ENCODE data around the gene ANTXR2. TPM values are rescaled to one million over a fixed set of nuclear protein-coding genes. Genes with fewer than 3 reads are reported as not detected.

The ANTXR2 gene
- total RNA-seq, 1 experiment from 2014 or later: not detected

DNA sequence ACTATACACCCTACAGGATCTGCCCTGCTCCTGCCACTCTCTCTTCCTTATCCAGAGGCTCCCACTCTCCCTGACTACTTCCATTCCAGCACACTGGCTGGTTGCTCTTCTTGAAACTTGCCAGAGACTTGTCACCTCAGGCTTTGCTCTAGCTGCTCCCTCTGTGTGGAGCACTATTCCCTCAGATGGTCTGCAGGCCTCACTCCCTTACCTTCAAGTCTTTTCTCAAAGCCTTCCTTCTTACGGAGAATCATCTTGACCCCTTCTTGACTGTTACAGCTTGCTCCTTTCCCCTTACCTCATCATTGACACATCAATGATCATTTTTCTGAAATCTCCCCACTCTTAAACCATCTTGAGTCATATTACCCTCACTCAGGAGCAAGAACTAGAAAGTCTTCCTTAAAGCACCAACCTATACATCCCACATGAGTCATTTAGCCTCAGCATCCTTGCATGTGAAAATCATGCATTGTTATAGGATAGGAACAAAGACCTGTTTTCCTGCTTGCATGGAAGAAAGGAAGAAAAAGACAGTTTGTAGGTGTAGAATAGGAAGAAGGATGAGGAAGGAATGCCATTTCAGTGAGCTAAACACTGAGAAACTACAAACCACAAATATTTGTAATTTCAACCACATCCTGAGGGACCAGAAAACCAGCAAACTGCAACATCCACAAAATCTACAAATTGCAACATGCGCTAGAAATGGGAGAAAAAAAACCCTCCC lies 55.7 kb downstream of the ANTXR2 start:
- Histone ChIP-seq H3K4me1 (ENCODE audit: low read length) (no peaks in the 10 kb centered on the region), H3K9ac (ENCODE audit: low read length) (no peak overlapping the region), H3K4me3 (ENCODE audit: low read length) (no peak overlapping the region), H4K20me1 (ENCODE audit: insufficient read depth, low read depth, low read length) (no peaks in the 10 kb centered on the region), H3K79me2 (ENCODE audit: low read length) (no peaks in the 10 kb centered on the region), H3K27me3 (ENCODE audit: low read length) (no peaks in the 10 kb centered on the region), H3K36me3 (ENCODE audit: insufficient read depth, low read length) (no peaks in the 10 kb centered on the region), H3K4me2 (ENCODE audit: low read depth, low read length, poor library complexity, severe bottlenecking) (no peak overlapping the region), H3K9me3 (ENCODE audit: low read length) (no peaks in the 10 kb centered on the region), H3K27ac (ENCODE audit: low read length) (no peak overlapping the region), H3K9me2 (replicated peaks; ENCODE audit: insufficient read depth, low read length) (no peaks in the 10 kb centered on the region), H2AFZ (ENCODE audit: low read length) (no peak overlapping the region)
- no peak for DNase-seq

DNA sequence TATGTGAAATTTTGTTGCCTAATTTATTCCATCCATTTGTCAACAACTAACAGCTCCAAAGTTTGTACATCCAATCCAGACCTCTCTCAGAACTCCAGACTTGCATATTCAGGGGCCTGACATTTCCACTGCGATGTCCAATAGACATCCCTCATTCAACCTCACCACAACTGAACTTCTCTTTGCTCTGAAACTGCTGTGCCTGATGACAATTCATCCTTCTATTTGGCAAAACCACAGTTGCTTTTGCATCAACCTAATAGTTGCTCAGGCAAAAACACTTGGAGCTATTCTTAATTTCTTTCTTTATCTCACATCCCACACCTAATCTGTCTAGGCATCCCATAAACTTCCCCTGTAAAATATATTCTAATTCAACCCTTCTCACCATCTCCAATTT lies 56.5 kb downstream of the ANTXR2 start:
- Histone ChIP-seq H3K9me2 (replicated peaks; ENCODE audit: insufficient read depth, low read length) (no peaks in the 10 kb centered on the region), H3K4me1 (ENCODE audit: low read length) (no peaks in the 10 kb centered on the region), H3K9ac (ENCODE audit: low read length) (no peak overlapping the region), H3K27ac (ENCODE audit: low read length) (no peak overlapping the region), H3K4me2 (ENCODE audit: low read depth, low read length, poor library complexity, severe bottlenecking) (no peak overlapping the region), H3K9me3 (ENCODE audit: low read length) (no peaks in the 10 kb centered on the region), H3K27me3 (ENCODE audit: low read length) (no peaks in the 10 kb centered on the region), H2AFZ (ENCODE audit: low read length) (no peak overlapping the region), H3K4me3 (ENCODE audit: low read length) (no peak overlapping the region), H3K36me3 (ENCODE audit: insufficient read depth, low read length) (no peaks in the 10 kb centered on the region), H4K20me1 (ENCODE audit: insufficient read depth, low read depth, low read length) (no peaks in the 10 kb centered on the region), H3K79me2 (ENCODE audit: low read length) (no peaks in the 10 kb centered on the region)
- DNase-seq: no peak

DNA sequence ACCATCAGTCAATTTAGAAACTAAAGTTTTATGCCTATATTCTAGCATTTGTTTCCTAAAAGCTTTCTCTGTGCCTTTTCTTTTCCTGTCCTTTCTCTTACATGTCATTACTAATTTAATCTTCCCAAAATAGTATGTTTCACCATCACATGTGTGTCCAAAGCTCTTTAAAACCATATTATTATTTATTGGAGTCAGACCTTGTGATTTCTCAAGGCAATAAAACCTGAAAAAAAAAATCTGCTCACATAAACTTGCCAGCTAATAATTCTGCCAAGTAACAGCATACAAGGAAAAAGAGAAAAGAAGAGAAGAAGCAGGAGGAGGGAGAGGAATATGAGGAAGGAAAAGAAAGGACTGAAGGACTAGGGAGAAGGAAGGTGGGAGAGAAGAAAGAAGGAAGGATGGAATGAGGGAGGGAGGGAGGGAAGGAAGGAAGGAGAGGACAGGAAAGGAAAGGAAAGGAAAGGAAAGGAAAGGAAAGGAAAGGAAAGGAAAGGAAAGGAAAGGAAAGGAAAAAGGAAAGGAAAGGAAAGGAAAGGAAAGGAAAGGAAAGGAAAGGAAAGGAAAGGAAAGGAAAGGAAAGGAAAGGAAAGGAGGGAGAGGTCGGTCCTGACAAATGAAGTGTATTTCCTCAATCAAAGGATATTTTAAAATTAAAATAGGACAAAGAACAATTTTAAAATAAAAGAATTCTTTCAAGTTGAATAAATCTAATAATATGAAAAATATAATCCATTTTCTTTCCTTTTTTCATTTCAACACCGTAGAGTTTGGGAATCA lies 57.4 kb downstream of the ANTXR2 start:
- no peaks in the 10 kb centered on the region for H3K79me2 ChIP-seq (ENCODE audit: low read length)
- no peak overlapping the region for H3K27ac ChIP-seq (ENCODE audit: low read length)
- no peak overlapping the region for H2AFZ ChIP-seq (ENCODE audit: low read length)
- H3K4me3 ChIP-seq (ENCODE audit: low read length): no peak overlapping the region
- no peaks in the 10 kb centered on the region for H3K9me3 ChIP-seq (ENCODE audit: low read length)
- H3K9me2 ChIP-seq (replicated peaks; ENCODE audit: insufficient read depth, low read length): no peaks in the 10 kb centered on the region
- H3K27me3 ChIP-seq (ENCODE audit: low read length): no peaks in the 10 kb centered on the region
- H4K20me1 ChIP-seq (ENCODE audit: insufficient read depth, low read depth, low read length): no peaks in the 10 kb centered on the region
- H3K4me1 ChIP-seq (ENCODE audit: low read length): no peaks in the 10 kb centered on the region
- no peak overlapping the region for H3K9ac ChIP-seq (ENCODE audit: low read length)
- H3K4me2 ChIP-seq (ENCODE audit: low read depth, low read length, poor library complexity, severe bottlenecking): no peak overlapping the region
- no peaks in the 10 kb centered on the region for H3K36me3 ChIP-seq (ENCODE audit: insufficient read depth, low read length)
- DNase-seq: no peak

DNA sequence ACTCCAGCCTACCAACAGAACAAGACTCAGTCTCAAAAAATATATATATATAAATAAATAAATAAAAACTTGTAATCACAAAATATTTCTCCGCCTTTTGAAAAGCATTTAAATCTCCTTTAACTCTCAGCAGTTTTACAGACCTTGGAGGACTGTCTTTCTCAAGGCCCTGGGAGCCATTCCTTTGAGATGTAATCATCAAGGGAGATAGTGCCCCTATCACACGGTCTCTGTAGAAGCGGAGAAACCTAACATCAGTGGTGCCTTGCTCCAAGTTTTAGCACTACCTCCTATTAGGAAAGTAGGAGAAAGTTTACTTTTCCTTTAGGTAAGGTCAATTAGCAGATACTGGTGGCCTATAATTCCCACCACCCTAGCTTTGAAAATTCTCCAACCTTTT lies 58.5 kb downstream of the ANTXR2 start:
- Histone ChIP-seq H3K4me2 (ENCODE audit: low read depth, low read length, poor library complexity, severe bottlenecking) (no peak overlapping the region), H3K9me3 (ENCODE audit: low read length) (no peaks in the 10 kb centered on the region), H2AFZ (ENCODE audit: low read length) (no peak overlapping the region), H3K79me2 (ENCODE audit: low read length) (no peaks in the 10 kb centered on the region), H3K27ac (ENCODE audit: low read length) (no peak overlapping the region), H4K20me1 (ENCODE audit: insufficient read depth, low read depth, low read length) (no peaks in the 10 kb centered on the region), H3K27me3 (ENCODE audit: low read length) (no peaks in the 10 kb centered on the region), H3K36me3 (ENCODE audit: insufficient read depth, low read length) (no peaks in the 10 kb centered on the region), H3K9ac (ENCODE audit: low read length) (no peak overlapping the region), H3K4me1 (ENCODE audit: low read length) (no peaks in the 10 kb centered on the region), H3K9me2 (replicated peaks; ENCODE audit: insufficient read depth, low read length) (no peaks in the 10 kb centered on the region), H3K4me3 (ENCODE audit: low read length) (no peak overlapping the region)
- no peak for DNase-seq

DNA sequence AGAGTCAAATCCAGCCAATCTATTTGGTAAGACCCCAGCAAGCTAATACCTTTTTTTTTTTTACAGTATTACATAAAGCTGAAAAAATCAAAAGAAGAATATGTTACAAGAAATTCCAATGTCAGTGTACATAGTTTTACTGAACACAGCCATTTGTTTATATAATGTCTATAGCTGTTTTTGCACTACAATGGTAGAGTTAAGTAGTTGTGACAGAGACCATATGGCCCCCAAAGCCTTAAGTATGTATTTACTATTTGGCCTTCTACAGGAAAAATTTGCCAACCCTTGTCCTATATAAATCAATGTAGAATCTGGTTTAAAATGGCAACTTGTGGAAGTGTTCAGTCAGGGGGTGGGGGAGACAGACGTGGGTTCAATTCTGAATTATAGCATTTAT lies 60.7 kb downstream of the ANTXR2 start:
- H3K79me2 ChIP-seq (ENCODE audit: low read length): no peaks in the 10 kb centered on the region
- no peaks in the 10 kb centered on the region for H3K27me3 ChIP-seq (ENCODE audit: low read length)
- no peaks in the 10 kb centered on the region for H3K4me1 ChIP-seq (ENCODE audit: low read length)

DNA sequence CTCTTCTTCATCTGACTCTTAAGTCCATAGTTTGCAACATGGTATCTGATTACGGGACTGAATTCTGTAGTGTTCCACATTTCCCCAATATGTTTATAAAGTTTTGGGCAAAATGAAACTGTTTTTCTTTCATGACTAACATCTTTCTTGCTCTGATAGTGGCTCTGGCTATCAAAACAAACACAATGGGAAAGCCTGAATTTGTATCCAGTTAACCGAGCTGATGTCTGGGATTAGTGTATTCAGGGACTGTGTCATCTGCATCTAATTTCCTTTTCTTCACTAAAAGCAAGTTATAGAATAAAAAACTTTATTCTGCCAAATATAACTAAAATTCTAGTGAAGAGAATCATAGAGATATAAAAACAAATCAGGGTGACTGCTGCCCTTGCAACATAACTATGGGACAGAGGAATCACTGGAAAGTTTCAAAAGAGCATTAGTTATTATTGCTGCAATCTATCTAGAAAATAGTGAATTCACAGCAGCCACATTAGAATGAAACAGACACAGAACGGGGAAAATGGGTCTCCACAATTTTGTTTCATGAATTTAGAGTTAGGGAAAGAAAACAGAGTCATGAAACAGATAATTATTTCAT lies 61.3 kb downstream of the ANTXR2 start:
- H3K27ac ChIP-seq (ENCODE audit: low read length): no peak overlapping the region
- H3K9me3 ChIP-seq (ENCODE audit: low read length): no peaks in the 10 kb centered on the region
- no peaks in the 10 kb centered on the region for H3K9me2 ChIP-seq (replicated peaks; ENCODE audit: insufficient read depth, low read length)
- H3K9ac ChIP-seq (ENCODE audit: low read length): no peak overlapping the region
- no peak for DNase-seq
- H2AFZ ChIP-seq (ENCODE audit: low read length): no peak overlapping the region
- no peaks in the 10 kb centered on the region for H3K27me3 ChIP-seq (ENCODE audit: low read length)
- no peaks in the 10 kb centered on the region for H3K79me2 ChIP-seq (ENCODE audit: low read length)
- H4K20me1 ChIP-seq (ENCODE audit: insufficient read depth, low read depth, low read length): no peaks in the 10 kb centered on the region
- no peak overlapping the region for H3K4me3 ChIP-seq (ENCODE audit: low read length)
- no peaks in the 10 kb centered on the region for H3K4me1 ChIP-seq (ENCODE audit: low read length)
- H3K36me3 ChIP-seq (ENCODE audit: insufficient read depth, low read length): no peaks in the 10 kb centered on the region
- no peak overlapping the region for H3K4me2 ChIP-seq (ENCODE audit: low read depth, low read length, poor library complexity, severe bottlenecking)

More for the DNA sequence above, 60.7 kb downstream of the ANTXR2 start:
- no peak for DNase-seq
- Histone ChIP-seq H4K20me1 (ENCODE audit: insufficient read depth, low read depth, low read length) (no peaks in the 10 kb centered on the region), H3K36me3 (ENCODE audit: insufficient read depth, low read length) (no peaks in the 10 kb centered on the region), H2AFZ (ENCODE audit: low read length) (no peak overlapping the region), H3K4me2 (ENCODE audit: low read depth, low read length, poor library complexity, severe bottlenecking) (no peak overlapping the region), H3K9ac (ENCODE audit: low read length) (no peak overlapping the region), H3K9me2 (replicated peaks; ENCODE audit: insufficient read depth, low read length) (no peaks in the 10 kb centered on the region), H3K4me3 (ENCODE audit: low read length) (no peak overlapping the region), H3K9me3 (ENCODE audit: low read length) (no peaks in the 10 kb centered on the region), H3K27ac (ENCODE audit: low read length) (no peak overlapping the region)

DNA sequence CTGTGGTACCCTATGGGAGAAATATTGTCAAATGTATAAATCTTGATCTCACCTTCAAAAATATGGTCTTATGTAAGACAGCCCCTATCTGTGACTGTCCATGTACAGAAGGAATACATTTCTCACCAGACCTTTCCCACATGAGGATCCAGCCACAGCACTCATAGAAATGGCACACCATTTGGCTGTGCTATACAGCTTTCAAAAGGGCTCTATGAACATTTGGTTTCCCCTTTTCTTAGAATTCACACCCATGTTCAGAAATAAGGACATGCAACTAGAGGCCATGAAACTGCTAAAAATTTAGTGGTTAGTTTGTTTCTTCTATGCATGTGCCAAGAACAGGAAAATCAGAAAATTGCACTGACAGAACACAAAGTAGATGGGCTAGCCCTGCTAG lies 62.7 kb downstream of the ANTXR2 start:
- H3K4me1 ChIP-seq (ENCODE audit: low read length): no peaks in the 10 kb centered on the region
- no peak overlapping the region for H2AFZ ChIP-seq (ENCODE audit: low read length)
- no peaks in the 10 kb centered on the region for H3K79me2 ChIP-seq (ENCODE audit: low read length)
- H3K4me3 ChIP-seq (ENCODE audit: low read length): no peak overlapping the region
- H3K4me2 ChIP-seq (ENCODE audit: low read depth, low read length, poor library complexity, severe bottlenecking): no peak overlapping the region
- no peaks in the 10 kb centered on the region for H4K20me1 ChIP-seq (ENCODE audit: insufficient read depth, low read depth, low read length)
- H3K9me3 ChIP-seq (ENCODE audit: low read length): no peaks in the 10 kb centered on the region
- no peak overlapping the region for H3K9ac ChIP-seq (ENCODE audit: low read length)
- H3K27ac ChIP-seq (ENCODE audit: low read length): no peak overlapping the region
- no peak for DNase-seq
- no peaks in the 10 kb centered on the region for H3K9me2 ChIP-seq (replicated peaks; ENCODE audit: insufficient read depth, low read length)
- H3K36me3 ChIP-seq (ENCODE audit: insufficient read depth, low read length): no peaks in the 10 kb centered on the region
- H3K27me3 ChIP-seq (ENCODE audit: low read length): no peaks in the 10 kb centered on the region

DNA sequence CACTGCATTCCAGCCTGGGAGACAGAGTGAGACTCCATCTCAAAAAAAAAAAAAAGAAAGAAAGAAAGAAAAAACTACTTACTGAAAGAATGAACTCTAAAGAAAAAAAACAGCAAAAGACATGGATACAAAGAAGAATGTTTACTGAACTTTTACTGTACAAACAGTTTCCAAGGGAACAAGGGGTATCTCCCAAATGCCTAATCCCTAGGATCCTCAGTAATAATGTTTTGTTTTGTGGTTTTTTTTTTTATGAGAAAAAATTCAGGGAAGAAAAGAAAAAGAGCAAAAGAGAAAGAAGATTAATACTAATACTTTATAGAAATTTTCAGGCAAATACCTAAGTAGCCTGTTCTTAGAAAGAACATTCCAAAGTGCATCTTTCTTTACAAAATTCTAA lies 63.2 kb downstream of the ANTXR2 start:
- H4K20me1 ChIP-seq (ENCODE audit: insufficient read depth, low read depth, low read length): no peaks in the 10 kb centered on the region
- no peaks in the 10 kb centered on the region for H3K4me1 ChIP-seq (ENCODE audit: low read length)
- H3K9ac ChIP-seq (ENCODE audit: low read length): no peak overlapping the region
- H3K27ac ChIP-seq (ENCODE audit: low read length): no peak overlapping the region
- DNase-seq: no peak
- H2AFZ ChIP-seq (ENCODE audit: low read length): no peak overlapping the region
- H3K36me3 ChIP-seq (ENCODE audit: insufficient read depth, low read length): no peaks in the 10 kb centered on the region
- H3K4me2 ChIP-seq (ENCODE audit: low read depth, low read length, poor library complexity, severe bottlenecking): no peak overlapping the region
- no peaks in the 10 kb centered on the region for H3K9me2 ChIP-seq (replicated peaks; ENCODE audit: insufficient read depth, low read length)
- H3K9me3 ChIP-seq (ENCODE audit: low read length): no peaks in the 10 kb centered on the region
- no peak overlapping the region for H3K4me3 ChIP-seq (ENCODE audit: low read length)
- no peaks in the 10 kb centered on the region for H3K79me2 ChIP-seq (ENCODE audit: low read length)
- no peaks in the 10 kb centered on the region for H3K27me3 ChIP-seq (ENCODE audit: low read length)

Measured in Karpas-422 (cell line).